Measurements from ENCODE around the gene NUP188. TPM values are rescaled to one million over a fixed set of nuclear protein-coding genes. Genes with fewer than 3 reads are reported as not detected.
A peak's percentile ranks its signal among the peaks of the same experiment; 100 is the strongest.

NUP188 gene
- total RNA-seq, 1 donor from 2014 or later: 15.9 TPM

DNA sequence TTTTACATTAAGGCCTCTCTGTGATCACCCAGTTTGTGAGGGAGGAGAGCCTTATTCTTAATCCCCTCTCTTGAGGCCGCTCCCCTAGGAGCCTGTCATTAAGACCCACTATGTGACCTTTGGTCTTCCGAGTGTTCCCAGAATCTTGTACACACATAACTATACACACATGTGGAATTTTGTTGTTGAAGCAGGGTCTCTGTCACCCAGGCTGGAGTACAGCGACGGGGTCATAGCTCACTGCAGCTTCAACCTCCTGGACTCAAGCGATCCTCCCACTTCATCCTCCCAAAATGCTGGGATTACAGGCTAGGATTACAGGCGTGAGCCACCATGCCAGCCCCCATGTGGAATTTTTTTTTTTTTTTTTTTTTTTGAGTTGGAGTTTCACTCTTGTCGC, 41.5 kb upstream of the NUP188 start:
- Histone ChIP-seq H3K27ac (replicated peaks) (peak overlapping the region; percentile 48), H3K4me3 (no peak overlapping the region), H3K27me3 (ENCODE audit: low read depth) (no peaks in the 10 kb centered on the region), H3K36me3 (peaks cover 39% of the 10 kb centered on the region), H3K9me3 (replicated peaks) (no peaks in the 10 kb centered on the region), H3K4me1 (peaks cover 73% of the 10 kb centered on the region)
- no peak for DNase-seq
- intact Hi-C loops (cut with micrococcal nuclease): no loop called here
- TF ChIP-seq CTCF (IDR thresholded peaks at IDR 0.05; ENCODE audit: borderline replicate concordance): no peak

DNA sequence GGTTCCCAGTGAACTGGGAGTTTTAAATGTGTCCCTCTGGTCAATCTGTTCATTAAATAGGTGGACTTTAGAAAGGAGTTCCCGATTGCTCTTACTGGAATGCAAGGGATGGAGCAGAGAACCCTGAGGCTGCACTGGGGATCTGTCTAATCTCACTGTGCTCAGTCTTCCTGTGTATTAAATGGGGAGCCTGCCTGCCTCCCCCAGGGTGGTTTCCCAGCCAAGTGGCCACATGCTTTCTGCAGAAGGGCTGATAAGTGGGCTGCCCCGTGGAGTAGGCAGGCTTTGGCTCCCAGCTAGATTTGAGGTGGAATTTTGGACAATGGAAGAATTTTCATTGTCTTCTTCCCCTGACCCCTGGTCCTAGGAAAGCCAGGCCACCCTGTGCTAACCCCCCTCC, 40.8 kb upstream of the NUP188 start:
- H3K4me3 ChIP-seq: no peak overlapping the region
- intact Hi-C loops (cut with micrococcal nuclease): no loop called here
- no peak for TF ChIP-seq CTCF (IDR thresholded peaks at IDR 0.05; ENCODE audit: borderline replicate concordance)
- peaks cover 37% of the 10 kb centered on the region for H3K36me3 ChIP-seq
- no peak for DNase-seq
- H3K27me3 ChIP-seq (ENCODE audit: low read depth): no peaks in the 10 kb centered on the region
- peaks cover 73% of the 10 kb centered on the region for H3K4me1 ChIP-seq
- H3K9me3 ChIP-seq (replicated peaks): no peaks in the 10 kb centered on the region
- H3K27ac ChIP-seq (replicated peaks): peak overlapping the region; percentile 48

DNA sequence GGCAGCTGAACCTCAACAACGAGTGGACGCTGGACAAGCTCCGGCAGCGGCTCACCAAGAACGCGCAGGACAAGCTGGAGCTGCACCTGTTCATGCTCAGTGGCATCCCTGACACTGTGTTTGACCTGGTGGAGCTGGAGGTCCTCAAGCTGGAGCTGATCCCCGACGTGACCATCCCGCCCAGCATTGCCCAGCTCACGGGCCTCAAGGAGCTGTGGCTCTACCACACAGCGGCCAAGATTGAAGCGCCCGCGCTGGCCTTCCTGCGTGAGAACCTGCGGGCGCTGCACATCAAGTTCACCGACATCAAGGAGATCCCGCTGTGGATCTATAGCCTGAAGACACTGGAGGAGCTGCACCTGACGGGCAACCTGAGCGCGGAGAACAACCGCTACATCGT, 39.1 kb upstream of the NUP188 start:
- TF ChIP-seq CTCF (IDR thresholded peaks at IDR 0.05; ENCODE audit: borderline replicate concordance): no peak

GRCh38 chr9:128909859-128910258, 37.6 kb upstream of the NUP188 start:
- Histone ChIP-seq H3K27ac (replicated peaks) (peak overlapping the region; percentile 90), H3K9me3 (replicated peaks) (no peaks in the 10 kb centered on the region), H3K36me3 (peaks cover 41% of the 10 kb centered on the region), H3K27me3 (ENCODE audit: low read depth) (no peaks in the 10 kb centered on the region), H3K4me3 (no peak overlapping the region), H3K4me1 (peaks cover 77% of the 10 kb centered on the region)
- intact Hi-C loops (cut with micrococcal nuclease): no loop called here
- TF ChIP-seq CTCF (IDR thresholded peaks at IDR 0.05; ENCODE audit: borderline replicate concordance): no peak
- DNase-seq: no peak

More for the DNA sequence above, 39.1 kb upstream of the NUP188 start:
- no peaks in the 10 kb centered on the region for H3K27me3 ChIP-seq (ENCODE audit: low read depth)
- peaks cover 34% of the 10 kb centered on the region for H3K36me3 ChIP-seq
- H3K4me3 ChIP-seq: no peak overlapping the region
- H3K9me3 ChIP-seq (replicated peaks): no peaks in the 10 kb centered on the region
- peaks cover 73% of the 10 kb centered on the region for H3K4me1 ChIP-seq
- H3K27ac ChIP-seq (replicated peaks): no peak overlapping the region
- no peak for DNase-seq
- intact Hi-C loops (cut with micrococcal nuclease): no loop called here

GRCh38 chr9:128910906-128911305, 36.6 kb upstream of the NUP188 start:
- intact Hi-C loops (cut with micrococcal nuclease): no loop called here
- Histone ChIP-seq H3K4me1 (peaks cover 87% of the 10 kb centered on the region), H3K27me3 (ENCODE audit: low read depth) (no peaks in the 10 kb centered on the region), H3K9me3 (replicated peaks) (no peaks in the 10 kb centered on the region), H3K36me3 (peaks cover 45% of the 10 kb centered on the region), H3K4me3 (peak overlapping the region; percentile 29), H3K27ac (replicated peaks) (peak overlapping the region; percentile 90)
- DNase-seq: no peak
- no peak for TF ChIP-seq CTCF (IDR thresholded peaks at IDR 0.05; ENCODE audit: borderline replicate concordance)

Data from left ventricle myocardium inferior (tissue), 1 donor.